ENCODE results near the gene PPP1R14D.

PPP1R14D gene

DNA sequence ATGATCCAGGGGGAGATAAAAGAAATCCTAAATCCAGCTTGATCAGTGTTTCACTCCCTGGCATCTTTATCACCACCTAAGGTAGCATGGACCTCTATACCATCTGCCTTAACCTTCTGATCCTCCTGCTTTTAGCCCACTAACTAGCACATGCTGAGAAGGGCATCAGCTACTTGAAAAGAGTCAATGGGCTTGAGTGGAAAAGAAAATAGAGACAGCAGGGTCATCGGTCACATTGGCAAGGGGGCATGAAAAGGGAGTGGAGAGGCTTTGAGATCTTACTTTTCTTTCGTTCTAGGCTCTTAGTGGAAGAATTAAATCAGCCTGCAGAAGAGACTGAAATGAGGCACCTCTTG, 21.9 kb downstream of the PPP1R14D start:
- no peak for TF ChIP-seq CREB1 (IDR thresholded peaks at IDR 0.05; ENCODE audit: low read depth)
- TF ChIP-seq, protein P1, sequence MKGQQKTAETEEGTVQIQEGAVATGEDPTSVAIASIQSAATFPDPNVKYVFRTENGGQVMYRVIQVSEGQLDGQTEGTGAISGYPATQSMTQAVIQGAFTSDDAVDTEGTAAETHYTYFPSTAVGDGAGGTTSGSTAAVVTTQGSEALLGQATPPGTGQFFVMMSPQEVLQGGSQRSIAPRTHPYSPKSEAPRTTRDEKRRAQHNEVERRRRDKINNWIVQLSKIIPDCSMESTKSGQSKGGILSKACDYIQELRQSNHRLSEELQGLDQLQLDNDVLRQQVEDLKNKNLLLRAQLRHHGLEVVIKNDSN (IDR thresholded peaks at IDR 0.05): no peak
- no peak for TF ChIP-seq TCF12 (IDR thresholded peaks at IDR 0.05; ENCODE audit: low read depth)
- TF ChIP-seq TAF1 (IDR thresholded peaks at IDR 0.05; ENCODE audit: low read depth): no peak
- no peak for TF ChIP-seq RAD21 (IDR thresholded peaks at IDR 0.05; ENCODE audit: low read depth)
- TF ChIP-seq FOXM1 (IDR thresholded peaks at IDR 0.05; ENCODE audit: borderline replicate concordance, low read depth): no peak
- no peak for TF ChIP-seq NFIC (IDR thresholded peaks at IDR 0.05)
- no peak for TF ChIP-seq CEBPB (IDR thresholded peaks at IDR 0.05)
- TF ChIP-seq YY1 (IDR thresholded peaks at IDR 0.05; ENCODE audit: low read depth): no peak
- no peak for TF ChIP-seq ZBTB7A (IDR thresholded peaks at IDR 0.05; ENCODE audit: low read depth)

DNA sequence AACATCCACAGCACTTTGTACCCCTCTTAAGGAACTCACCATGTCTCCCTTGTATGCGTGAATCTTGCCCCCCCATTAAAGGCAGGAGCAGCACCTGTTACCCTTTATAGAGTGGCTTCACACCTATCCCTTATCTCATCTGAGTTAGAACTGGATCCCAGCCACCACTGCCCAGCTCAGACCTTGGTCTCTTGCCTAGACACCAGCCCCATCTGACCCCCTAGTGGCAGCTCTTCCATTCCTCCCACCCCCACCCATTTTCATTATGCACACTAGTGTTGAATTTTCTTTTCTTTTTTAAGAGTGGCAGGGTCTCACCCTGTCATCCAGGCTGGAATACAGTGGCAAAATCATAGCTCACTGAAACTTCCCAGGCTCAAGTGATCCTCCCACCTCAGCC, 24.8 kb downstream of the PPP1R14D start:
- TF ChIP-seq REST (IDR thresholded peaks at IDR 0.05; ENCODE audit: low read depth) (no peak), ZBTB7A (IDR thresholded peaks at IDR 0.05; ENCODE audit: low read depth) (no peak), CEBPB (IDR thresholded peaks at IDR 0.05) (no peak), YY1 (IDR thresholded peaks at IDR 0.05; ENCODE audit: low read depth) (no peak), EP300 (IDR thresholded peaks at IDR 0.05; ENCODE audit: borderline replicate concordance) (no peak), EGR1 (IDR thresholded peaks at IDR 0.05) (no peak), TAF1 (IDR thresholded peaks at IDR 0.05; ENCODE audit: low read depth) (no peak), FOXM1 (IDR thresholded peaks at IDR 0.05; ENCODE audit: borderline replicate concordance, low read depth) (no peak), NFIC (IDR thresholded peaks at IDR 0.05) (no peak), RAD21 (IDR thresholded peaks at IDR 0.05; ENCODE audit: low read depth) (no peak), MAX (IDR thresholded peaks at IDR 0.05) (no peak)

DNA sequence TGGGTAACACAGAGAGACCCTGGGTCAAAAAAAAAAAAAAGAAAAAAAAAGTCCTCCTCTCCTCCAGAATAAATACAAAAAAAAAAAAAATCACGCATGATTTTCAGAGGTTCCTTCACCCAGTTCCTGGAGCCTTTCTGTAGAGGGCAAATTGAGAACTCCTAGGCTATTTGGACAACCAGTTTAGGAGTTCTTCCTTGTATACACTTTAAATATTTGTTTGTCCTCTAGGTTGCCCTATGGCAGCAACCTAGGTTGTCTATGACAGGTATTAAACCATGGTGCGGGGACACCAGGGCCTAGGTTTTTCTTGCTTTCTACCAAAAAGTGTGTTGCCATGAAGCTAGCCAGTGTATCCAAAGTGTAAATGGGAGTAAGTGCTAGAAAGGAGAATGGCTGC, 25.4 kb downstream of the PPP1R14D start:
- TF ChIP-seq FOXM1 (IDR thresholded peaks at IDR 0.05; ENCODE audit: borderline replicate concordance, low read depth) (no peak), TCF12 (IDR thresholded peaks at IDR 0.05; ENCODE audit: low read depth) (no peak), YY1 (IDR thresholded peaks at IDR 0.05; ENCODE audit: low read depth) (no peak), CREB1 (IDR thresholded peaks at IDR 0.05; ENCODE audit: low read depth) (no peak), MAX (IDR thresholded peaks at IDR 0.05) (no peak), TEAD4 (IDR thresholded peaks at IDR 0.05) (no peak), ZBTB7A (IDR thresholded peaks at IDR 0.05; ENCODE audit: low read depth) (no peak), EP300 (IDR thresholded peaks at IDR 0.05; ENCODE audit: borderline replicate concordance) (no peak), NFIC (IDR thresholded peaks at IDR 0.05) (no peak), EGR1 (IDR thresholded peaks at IDR 0.05) (no peak)
- TF ChIP-seq, protein P1 (IDR thresholded peaks at IDR 0.05): no peak

DNA sequence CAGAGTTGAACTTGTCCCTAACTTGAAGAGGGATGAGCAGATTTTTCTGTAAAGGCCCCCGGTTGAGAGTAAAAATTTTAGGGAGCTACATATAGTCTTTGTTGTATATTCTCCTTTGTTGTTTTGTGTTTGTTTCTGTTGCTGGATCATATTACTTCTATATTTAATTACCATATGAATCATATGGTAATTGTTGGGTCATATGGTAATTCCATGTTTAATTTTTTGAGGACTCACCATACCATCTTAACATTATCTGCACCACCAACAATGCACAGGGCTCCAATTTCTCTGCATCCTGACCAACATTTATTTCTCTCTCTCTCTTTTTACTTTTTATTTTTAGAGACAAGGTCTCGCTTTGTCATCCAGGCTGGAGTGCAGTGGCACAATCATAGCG, 29.0 kb downstream of the PPP1R14D start:
- TF ChIP-seq CEBPB (IDR thresholded peaks at IDR 0.05) (no peak), MAX (IDR thresholded peaks at IDR 0.05) (no peak), EP300 (IDR thresholded peaks at IDR 0.05; ENCODE audit: borderline replicate concordance) (no peak), YY1 (IDR thresholded peaks at IDR 0.05; ENCODE audit: low read depth) (no peak), TCF12 (IDR thresholded peaks at IDR 0.05; ENCODE audit: low read depth) (no peak), EGR1 (IDR thresholded peaks at IDR 0.05) (no peak)

DNA sequence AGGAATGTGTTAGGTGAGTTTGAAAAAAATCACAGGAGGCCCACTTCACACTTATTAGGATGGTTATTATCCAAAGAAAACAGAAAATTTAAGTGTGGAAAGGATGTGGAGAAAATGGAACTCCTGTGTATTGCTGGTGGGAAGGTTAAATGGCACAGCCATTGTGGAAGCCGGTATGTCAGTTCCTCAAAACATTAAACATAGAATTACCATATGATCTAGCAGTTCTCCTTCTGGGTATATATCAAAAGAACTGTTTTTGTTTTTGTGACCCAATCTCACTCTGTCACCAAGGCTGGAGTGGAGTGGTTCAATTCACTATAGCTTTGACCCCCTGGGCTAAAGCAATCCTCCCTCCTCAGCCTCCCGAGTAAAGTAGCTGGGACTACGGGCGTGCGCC, 32.0 kb downstream of the PPP1R14D start:
- TF ChIP-seq CREB1 (IDR thresholded peaks at IDR 0.05; ENCODE audit: low read depth) (no peak), MAX (IDR thresholded peaks at IDR 0.05) (no peak), ZBTB7A (IDR thresholded peaks at IDR 0.05; ENCODE audit: low read depth) (no peak), REST (IDR thresholded peaks at IDR 0.05; ENCODE audit: low read depth) (no peak), EP300 (IDR thresholded peaks at IDR 0.05; ENCODE audit: borderline replicate concordance) (no peak), NFIC (IDR thresholded peaks at IDR 0.05) (no peak), YY1 (IDR thresholded peaks at IDR 0.05; ENCODE audit: low read depth) (no peak), FOXM1 (IDR thresholded peaks at IDR 0.05; ENCODE audit: borderline replicate concordance, low read depth) (no peak), EGR1 (IDR thresholded peaks at IDR 0.05) (no peak)

- TF ChIP-seq EGR1 (IDR thresholded peaks at IDR 0.05): no peak
Measured at GRCh38 chr15:40796041-40796440, 32.5 kb downstream of the PPP1R14D start.

Measured in Ishikawa (cell line).